Suprapubic skin (tissue), 4 donors: ENCODE results near the gene DNAH10. TPM values are rescaled to one million over a fixed set of nuclear protein-coding genes. Genes with fewer than 3 reads are reported as not detected.

Source experiments
- DNase-seq, 2 donors: peaks; one replicate each; pipeline ENCODE4 v3.0.0-alpha.2; 2019; ENCODE audit warnings: low spot score in 2 of 2
- H3K27ac ChIP-seq: fragments of 200-600 bp; sonication (generic); one replicate; pipeline ENCODE4 v1.5.1; 2019
- H3K27me3 ChIP-seq: fragments of 200-600 bp; sonication (generic); one replicate; pipeline ENCODE4 v1.5.1; 2019
- H3K36me3 ChIP-seq: fragments of 200-600 bp; sonication (generic); one replicate; pipeline ENCODE4 v1.5.1; 2019
- H3K4me1 ChIP-seq: fragments of 200-600 bp; sonication (generic); one replicate; pipeline ENCODE4 v1.5.1; 2019
- H3K4me3 ChIP-seq: fragments of 200-600 bp; sonication (generic); one replicate; pipeline ENCODE4 v1.5.1; 2019; ENCODE audit warnings: mild to moderate bottlenecking
- H3K9me3 ChIP-seq: fragments of 200-600 bp; sonication (generic); one replicate; pipeline ENCODE4 v1.5.1; 2019
- EP300 ChIP-seq: sonication (generic); formaldehyde crosslinking; IDR thresholded peaks from one replicate; pipeline ENCODE4 v1.6.1; 2017; ENCODE audit warnings: antibody characterized with exemption
- POLR2A ChIP-seq, 2 donors: fragments of 450-650 bp; IDR thresholded peaks; one replicate each; pipeline ENCODE4 v1.6.1; 2017; ENCODE audit warnings: antibody characterized with exemption in 2 of 2, mild to moderate bottlenecking in 2 of 2, moderate library complexity in 2 of 2
- POLR2AphosphoS5 ChIP-seq, 3 donors: sonication (generic); formaldehyde crosslinking; IDR thresholded peaks; one replicate each; pipeline ENCODE4 v1.6.1; 2017; ENCODE audit warnings: antibody characterized with exemption in 3 of 3
- WGBS: methylation state at CpG from one replicate; pipeline ENCODE4 v1.1.5; 2018; 5-methylcytosine and 5-hydroxymethylcytosine counted together
- total RNA-seq, 4 donors: library from RNA; depleted of rRNA; stranded (reverse); fragments of >200 nt; gene quantifications; one replicate each; pipeline ENCODE4 v1.1.0, GENCODE V29; 2016
- TF ChIP-seq, protein P1 (sequence below), 2 donors: fragments of 200-600 bp in 1 of 2; fragments of 450-650 bp in 1 of 2; sonication (generic) in 1 of 2; IDR thresholded peaks; one replicate each; pipeline ENCODE4 v1.5.1; 2016 to 2019; ENCODE audit warnings: antibody characterized with exemption in 2 of 2, mild to moderate bottlenecking in 1 of 2, moderate library complexity in 1 of 2

Gene DNAH10
- total RNA-seq, 4 donors from 2014 or later = 0.13 to 1.2 (median 0.19) TPM; not detected in 1

DNA sequence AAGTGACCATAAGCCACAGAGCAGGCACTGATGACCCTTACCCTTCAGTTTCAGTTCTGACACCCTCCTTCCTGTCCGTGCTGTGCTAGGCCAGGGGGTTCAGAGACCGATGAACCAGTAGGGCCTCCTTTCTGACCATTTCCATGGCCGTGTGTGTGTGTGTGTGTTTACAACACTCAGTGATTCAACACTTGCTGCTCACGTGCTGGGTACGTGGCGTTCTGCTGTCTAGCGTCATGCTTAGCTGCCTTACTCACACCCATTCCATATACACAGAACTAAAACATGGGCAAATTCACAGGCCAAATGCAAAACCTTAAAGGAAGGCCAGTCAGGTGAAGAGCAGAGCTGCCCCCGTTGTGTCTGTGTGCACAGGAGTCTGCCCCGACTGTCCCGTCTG lies 67.5 kb downstream of the DNAH10 start:
- DNase-seq = no peak
- Histone ChIP-seq H3K36me3 (no peaks in the 10 kb centered on the region), H3K4me3 (no peak overlapping the region), H3K27ac (no peak overlapping the region), H3K27me3 (no peaks in the 10 kb centered on the region), H3K4me1 (no peaks in the 10 kb centered on the region), H3K9me3 (no peaks in the 10 kb centered on the region)
- WGBS = 92% methylated on average over 10 of the region's 10 CpGs
- TF ChIP-seq EP300 (no peak), POLR2AphosphoS5 (IDR thresholded peaks at IDR 0.05) (no peak)
- TF ChIP-seq, protein P1, sequence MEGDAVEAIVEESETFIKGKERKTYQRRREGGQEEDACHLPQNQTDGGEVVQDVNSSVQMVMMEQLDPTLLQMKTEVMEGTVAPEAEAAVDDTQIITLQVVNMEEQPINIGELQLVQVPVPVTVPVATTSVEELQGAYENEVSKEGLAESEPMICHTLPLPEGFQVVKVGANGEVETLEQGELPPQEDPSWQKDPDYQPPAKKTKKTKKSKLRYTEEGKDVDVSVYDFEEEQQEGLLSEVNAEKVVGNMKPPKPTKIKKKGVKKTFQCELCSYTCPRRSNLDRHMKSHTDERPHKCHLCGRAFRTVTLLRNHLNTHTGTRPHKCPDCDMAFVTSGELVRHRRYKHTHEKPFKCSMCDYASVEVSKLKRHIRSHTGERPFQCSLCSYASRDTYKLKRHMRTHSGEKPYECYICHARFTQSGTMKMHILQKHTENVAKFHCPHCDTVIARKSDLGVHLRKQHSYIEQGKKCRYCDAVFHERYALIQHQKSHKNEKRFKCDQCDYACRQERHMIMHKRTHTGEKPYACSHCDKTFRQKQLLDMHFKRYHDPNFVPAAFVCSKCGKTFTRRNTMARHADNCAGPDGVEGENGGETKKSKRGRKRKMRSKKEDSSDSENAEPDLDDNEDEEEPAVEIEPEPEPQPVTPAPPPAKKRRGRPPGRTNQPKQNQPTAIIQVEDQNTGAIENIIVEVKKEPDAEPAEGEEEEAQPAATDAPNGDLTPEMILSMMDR (IDR thresholded peaks at IDR 0.05) = no peak

DNA sequence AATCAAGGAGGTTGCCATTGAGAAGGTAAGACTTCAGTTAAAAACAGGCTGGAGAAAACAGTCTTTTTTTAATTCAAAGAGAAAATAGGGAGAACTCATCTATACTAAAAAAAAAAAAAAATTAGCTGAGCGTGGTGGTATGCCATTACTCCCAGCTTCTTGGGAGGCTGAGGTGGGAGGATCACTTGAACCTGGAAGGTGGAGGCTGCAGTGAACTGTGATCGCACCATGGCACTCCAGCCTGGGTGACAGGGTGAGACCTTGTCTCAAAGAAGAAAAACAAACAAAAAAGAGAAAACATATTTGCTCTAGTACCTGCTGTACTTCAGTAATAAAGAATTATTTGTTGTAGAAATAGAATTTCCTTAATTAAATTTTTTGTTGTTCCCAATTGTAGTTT lies 68.6 kb downstream of the DNAH10 start:
- Histone ChIP-seq H3K36me3 (no peaks in the 10 kb centered on the region), H3K4me3 (no peak overlapping the region), H3K4me1 (no peaks in the 10 kb centered on the region), H3K27ac (no peak overlapping the region), H3K27me3 (no peaks in the 10 kb centered on the region), H3K9me3 (no peaks in the 10 kb centered on the region)
- no peak for DNase-seq
- no peak for TF ChIP-seq POLR2A (IDR thresholded peaks at IDR 0.05)
- TF ChIP-seq, protein P1 (IDR thresholded peaks at IDR 0.05) = no peak
- 84% methylated on average over 2 of the region's 2 CpGs for WGBS

DNA sequence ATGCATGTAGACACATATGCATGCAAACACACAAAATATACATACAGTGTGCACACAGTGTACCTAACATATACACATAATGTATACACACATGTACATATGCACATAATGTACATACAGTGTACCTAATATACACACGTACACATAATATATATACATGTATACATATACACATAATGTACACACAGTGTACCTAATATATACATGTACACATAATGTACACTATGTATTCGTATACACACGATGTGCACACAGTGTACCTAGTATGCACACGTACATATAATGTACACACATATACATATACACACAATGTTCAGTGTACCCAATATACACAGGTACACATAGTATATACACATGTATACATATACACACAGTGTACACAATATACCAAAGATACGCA lies 70.0 kb downstream of the DNAH10 start:
- H3K9me3 ChIP-seq = no peaks in the 10 kb centered on the region
- H3K27ac ChIP-seq = no peak overlapping the region
- TF ChIP-seq POLR2A (IDR thresholded peaks at IDR 0.05) = no peak
- TF ChIP-seq POLR2AphosphoS5 (IDR thresholded peaks at IDR 0.05) = no peak
- TF ChIP-seq, protein P1 (IDR thresholded peaks at IDR 0.05) = no peak
- TF ChIP-seq EP300 = no peak
- no peaks in the 10 kb centered on the region for H3K36me3 ChIP-seq
- WGBS = 94% methylated on average over 5 of the region's 5 CpGs
- no peaks in the 10 kb centered on the region for H3K4me1 ChIP-seq
- no peaks in the 10 kb centered on the region for H3K27me3 ChIP-seq
- H3K4me3 ChIP-seq = no peak overlapping the region
- no peak for DNase-seq

DNA sequence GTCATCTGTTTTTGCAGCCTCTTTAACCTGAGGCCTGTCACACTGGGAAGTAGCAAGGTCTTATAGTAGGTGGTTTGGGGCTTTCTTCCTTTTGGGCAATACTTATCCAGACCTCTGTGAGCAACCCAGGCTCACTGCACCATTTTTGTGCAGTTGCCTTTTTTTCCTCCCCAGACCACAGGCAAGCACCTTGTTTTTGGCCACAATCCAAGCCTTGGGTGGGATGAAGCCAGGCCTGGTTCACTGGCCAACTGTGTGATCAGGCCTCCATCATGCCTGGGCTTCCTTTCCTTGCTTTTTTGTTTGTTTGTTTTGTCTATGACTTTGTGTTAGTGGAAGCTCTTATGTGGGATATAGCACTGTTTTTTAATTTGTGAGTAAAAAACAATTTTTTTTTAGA lies 71.7 kb downstream of the DNAH10 start:
- Histone ChIP-seq H3K4me3 (no peak overlapping the region), H3K9me3 (no peaks in the 10 kb centered on the region), H3K27ac (no peak overlapping the region), H3K27me3 (no peaks in the 10 kb centered on the region), H3K36me3 (no peaks in the 10 kb centered on the region), H3K4me1 (no peaks in the 10 kb centered on the region)
- DNase-seq = no peak
- TF ChIP-seq EP300 = no peak
- TF ChIP-seq, protein P1 (IDR thresholded peaks at IDR 0.05) = no peak
- TF ChIP-seq POLR2AphosphoS5 (IDR thresholded peaks at IDR 0.05) = no peak
- TF ChIP-seq POLR2A (IDR thresholded peaks at IDR 0.05) = no peak

DNA sequence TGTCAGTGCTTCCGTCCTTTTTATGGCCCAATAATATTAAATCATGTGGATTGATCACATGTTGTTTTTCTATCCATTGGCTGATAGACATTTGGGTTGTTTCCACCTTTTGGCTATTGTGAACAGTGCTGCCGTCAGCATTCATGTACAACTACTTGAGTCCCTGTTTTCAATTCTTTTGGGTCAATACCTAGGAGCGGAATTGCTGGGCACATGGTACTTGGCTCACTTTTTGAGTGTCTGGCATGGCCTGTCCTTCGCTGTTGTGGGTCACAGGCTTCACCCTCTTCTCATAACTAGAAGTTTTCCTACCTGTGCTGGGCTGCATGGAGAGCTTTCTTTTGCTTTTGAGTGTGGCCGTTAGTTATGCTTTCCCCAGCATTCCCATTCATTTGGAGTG lies 72.7 kb downstream of the DNAH10 start:
- H3K27me3 ChIP-seq = no peaks in the 10 kb centered on the region
- H3K9me3 ChIP-seq = no peaks in the 10 kb centered on the region
- no peaks in the 10 kb centered on the region for H3K36me3 ChIP-seq
- DNase-seq = no peak
- H3K4me1 ChIP-seq = no peaks in the 10 kb centered on the region
- TF ChIP-seq, protein P1 (IDR thresholded peaks at IDR 0.05) = no peak
- no peak for TF ChIP-seq POLR2A (IDR thresholded peaks at IDR 0.05)
- H3K27ac ChIP-seq = no peak overlapping the region
- 89% methylated on average over 5 of the region's 5 CpGs for WGBS
- H3K4me3 ChIP-seq = no peak overlapping the region
